ENCODE data around the gene CNRIP1. TPM values are rescaled to one million over a fixed set of nuclear protein-coding genes. Genes with fewer than 3 reads are reported as not detected.

Gene CNRIP1
- total RNA-seq, 1 donor from 2014 or later: 8.8 TPM

- DNase-seq (ENCODE audit: low read depth): no peak
- Histone ChIP-seq H3K4me3 (ENCODE audit: low read depth, low read length) (no peak overlapping the region), H3K36me3 (ENCODE audit: control insufficient read depth, insufficient read depth, low read length) (no peaks in the 10 kb centered on the region), H3K27me3 (ENCODE audit: control insufficient read depth, insufficient read depth, low read length) (no peaks in the 10 kb centered on the region)
- TF ChIP-seq, protein P1, sequence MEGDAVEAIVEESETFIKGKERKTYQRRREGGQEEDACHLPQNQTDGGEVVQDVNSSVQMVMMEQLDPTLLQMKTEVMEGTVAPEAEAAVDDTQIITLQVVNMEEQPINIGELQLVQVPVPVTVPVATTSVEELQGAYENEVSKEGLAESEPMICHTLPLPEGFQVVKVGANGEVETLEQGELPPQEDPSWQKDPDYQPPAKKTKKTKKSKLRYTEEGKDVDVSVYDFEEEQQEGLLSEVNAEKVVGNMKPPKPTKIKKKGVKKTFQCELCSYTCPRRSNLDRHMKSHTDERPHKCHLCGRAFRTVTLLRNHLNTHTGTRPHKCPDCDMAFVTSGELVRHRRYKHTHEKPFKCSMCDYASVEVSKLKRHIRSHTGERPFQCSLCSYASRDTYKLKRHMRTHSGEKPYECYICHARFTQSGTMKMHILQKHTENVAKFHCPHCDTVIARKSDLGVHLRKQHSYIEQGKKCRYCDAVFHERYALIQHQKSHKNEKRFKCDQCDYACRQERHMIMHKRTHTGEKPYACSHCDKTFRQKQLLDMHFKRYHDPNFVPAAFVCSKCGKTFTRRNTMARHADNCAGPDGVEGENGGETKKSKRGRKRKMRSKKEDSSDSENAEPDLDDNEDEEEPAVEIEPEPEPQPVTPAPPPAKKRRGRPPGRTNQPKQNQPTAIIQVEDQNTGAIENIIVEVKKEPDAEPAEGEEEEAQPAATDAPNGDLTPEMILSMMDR (IDR thresholded peaks at IDR 0.05; ENCODE audit: insufficient read depth, low read length, poor library complexity, severe bottlenecking): peak; percentile 77
Measured at GRCh38 chr2:68292108-68292710, 27.5 kb downstream of the CNRIP1 start.

GRCh38 chr2:68291314-68291713, 28.4 kb downstream of the CNRIP1 start:
- Histone ChIP-seq H3K27me3 (ENCODE audit: control insufficient read depth, insufficient read depth, low read length) (no peaks in the 10 kb centered on the region), H3K36me3 (ENCODE audit: control insufficient read depth, insufficient read depth, low read length) (no peaks in the 10 kb centered on the region), H3K4me3 (ENCODE audit: low read depth, low read length) (no peak overlapping the region)
- TF ChIP-seq, protein P1 (IDR thresholded peaks at IDR 0.05; ENCODE audit: insufficient read depth, low read length, poor library complexity, severe bottlenecking): no peak
- no peak for DNase-seq (ENCODE audit: low read depth)

- no peak for DNase-seq (ENCODE audit: low read depth)
- TF ChIP-seq, protein P1 (IDR thresholded peaks at IDR 0.05; ENCODE audit: insufficient read depth, low read length, poor library complexity, severe bottlenecking): no peak
Measured at GRCh38 chr2:68290901-68291300, 28.8 kb downstream of the CNRIP1 start.

GRCh38 chr2:68287580-68288441, 31.9 kb downstream of the CNRIP1 start:
- Histone ChIP-seq H3K36me3 (ENCODE audit: control insufficient read depth, insufficient read depth, low read length) (no peaks in the 10 kb centered on the region), H3K4me3 (ENCODE audit: low read depth, low read length) (no peak overlapping the region), H3K27me3 (ENCODE audit: control insufficient read depth, insufficient read depth, low read length) (no peaks in the 10 kb centered on the region)
- no peak for DNase-seq (ENCODE audit: low read depth)
- TF ChIP-seq, protein P1 (IDR thresholded peaks at IDR 0.05; ENCODE audit: insufficient read depth, low read length, poor library complexity, severe bottlenecking): no peak

More at GRCh38 chr2:68290901-68291300, 28.8 kb downstream of the CNRIP1 start:
- Histone ChIP-seq H3K36me3 (ENCODE audit: control insufficient read depth, insufficient read depth, low read length) (no peaks in the 10 kb centered on the region), H3K27me3 (ENCODE audit: control insufficient read depth, insufficient read depth, low read length) (no peaks in the 10 kb centered on the region), H3K4me3 (ENCODE audit: low read depth, low read length) (no peak overlapping the region)

DNA sequence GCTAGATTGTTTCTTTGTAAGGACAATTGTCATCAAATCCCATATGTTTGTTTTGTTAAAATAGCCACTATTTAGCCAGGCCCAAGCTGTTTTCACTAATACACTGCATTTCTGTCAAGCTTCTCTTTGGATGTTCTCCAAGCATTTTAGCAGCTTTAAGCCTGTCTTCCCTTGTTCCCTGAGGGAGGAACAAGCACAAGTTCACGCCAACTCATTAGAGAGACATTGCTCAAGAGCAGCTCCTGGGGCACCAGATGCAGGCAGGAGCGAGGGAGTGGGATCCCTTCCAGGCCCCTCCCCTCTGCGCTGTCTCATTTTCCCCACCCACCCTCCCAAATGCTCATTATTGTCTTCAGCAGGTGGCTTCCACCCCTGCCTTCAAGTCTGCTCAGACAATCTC, 34.9 kb downstream of the CNRIP1 start:
- H3K36me3 ChIP-seq (ENCODE audit: control insufficient read depth, insufficient read depth, low read length): no peaks in the 10 kb centered on the region
- H3K27me3 ChIP-seq (ENCODE audit: control insufficient read depth, insufficient read depth, low read length): no peaks in the 10 kb centered on the region
- no peak for DNase-seq (ENCODE audit: low read depth)
- H3K4me3 ChIP-seq (ENCODE audit: low read depth, low read length): no peak overlapping the region
- TF ChIP-seq, protein P1 (IDR thresholded peaks at IDR 0.05; ENCODE audit: insufficient read depth, low read length, poor library complexity, severe bottlenecking): no peak
